GM19397 (cell line): Measurements from ENCODE around the gene ALOX15B.

Experiments used
- ATAC-seq: cut with Tn5 transposase; IDR thresholded peaks from one replicate; pipeline ENCODE4 v1.9.1; 2021; ENCODE audit warnings: mild to moderate bottlenecking, moderate library complexity; ENCODE audit not compliant: unreplicated experiment

Gene ALOX15B

DNA sequence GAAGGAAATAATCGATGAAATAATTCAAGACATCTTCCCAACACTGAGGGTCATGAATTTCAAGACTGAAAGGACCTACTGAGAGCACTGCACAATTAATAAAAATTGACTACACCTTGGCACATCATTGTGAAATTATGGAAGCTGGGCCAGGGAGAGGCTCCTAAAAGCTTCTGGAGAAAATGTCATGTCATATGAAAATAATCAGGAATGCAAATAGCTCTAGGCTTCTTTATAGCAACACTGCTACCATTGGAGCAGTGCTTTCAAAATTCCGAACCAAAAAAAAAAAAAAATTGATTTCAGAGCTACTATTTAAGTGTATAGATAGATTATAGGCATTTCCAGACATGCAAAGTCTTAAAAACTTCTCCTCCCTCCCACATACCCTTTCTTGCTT, 6.4 kb upstream of the ALOX15B start:
- ATAC-seq, result no peak

DNA sequence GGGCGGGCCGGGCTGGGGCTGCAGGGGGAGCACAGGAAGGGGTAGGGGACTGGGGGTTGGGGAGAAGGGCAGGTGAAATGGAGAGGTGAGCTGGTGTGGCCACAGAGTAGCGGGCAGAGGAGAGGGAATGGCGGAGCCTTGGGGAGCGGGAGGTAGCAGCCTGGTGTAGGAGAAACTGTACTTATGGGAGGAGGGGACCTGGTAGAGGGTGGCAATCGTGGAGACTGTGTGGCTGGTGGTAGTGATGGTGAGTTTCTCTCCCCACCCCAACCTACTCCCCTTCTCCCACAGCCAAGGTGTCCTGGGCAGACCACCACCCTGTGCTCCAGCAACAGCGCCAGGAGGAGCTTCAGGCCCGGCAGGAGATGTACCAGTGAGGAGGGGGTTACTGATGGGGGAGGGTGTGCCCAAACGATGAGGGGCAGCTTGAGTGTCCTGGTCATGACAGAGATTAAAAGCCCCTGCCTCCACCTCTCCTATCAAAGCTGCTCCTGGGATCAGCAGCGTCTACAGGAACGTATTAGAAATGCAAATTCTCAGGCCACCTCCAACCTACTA, 831 bp downstream of the ALOX15B start:
- ATAC-seq, result no peak

DNA sequence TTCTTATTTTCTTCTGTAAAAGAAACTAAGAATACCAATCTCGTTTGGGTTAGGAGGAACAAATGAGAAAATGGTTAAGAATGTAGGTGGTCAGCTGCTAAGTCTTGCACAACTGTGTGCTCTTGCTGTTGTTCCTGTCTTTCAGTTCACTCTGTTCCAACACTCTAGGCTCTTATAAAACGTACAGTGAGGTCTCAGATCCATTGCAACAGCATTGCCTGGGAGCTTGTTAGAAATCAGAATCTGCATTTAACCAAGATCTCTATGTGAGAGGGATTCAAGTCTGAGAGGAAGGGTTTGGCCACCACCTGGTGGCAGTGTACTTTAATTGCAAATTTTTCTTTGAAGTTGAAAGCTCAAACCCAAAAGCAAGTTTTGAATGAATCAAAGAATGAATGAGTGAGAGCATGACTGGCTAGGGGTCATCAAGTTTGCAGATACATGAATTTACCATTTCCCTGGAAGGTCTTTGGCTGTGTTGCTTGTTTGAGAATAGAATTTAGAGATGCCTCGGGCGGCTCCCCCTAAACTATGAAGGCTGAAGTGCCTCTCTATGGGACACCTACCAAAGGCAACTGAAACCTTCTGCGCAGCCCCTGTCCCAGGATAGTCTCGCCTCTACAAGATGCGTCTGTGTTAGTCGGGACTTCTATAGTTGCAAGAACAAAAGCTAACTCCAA, 2.5 kb downstream of the ALOX15B start:
- no peak for ATAC-seq

DNA sequence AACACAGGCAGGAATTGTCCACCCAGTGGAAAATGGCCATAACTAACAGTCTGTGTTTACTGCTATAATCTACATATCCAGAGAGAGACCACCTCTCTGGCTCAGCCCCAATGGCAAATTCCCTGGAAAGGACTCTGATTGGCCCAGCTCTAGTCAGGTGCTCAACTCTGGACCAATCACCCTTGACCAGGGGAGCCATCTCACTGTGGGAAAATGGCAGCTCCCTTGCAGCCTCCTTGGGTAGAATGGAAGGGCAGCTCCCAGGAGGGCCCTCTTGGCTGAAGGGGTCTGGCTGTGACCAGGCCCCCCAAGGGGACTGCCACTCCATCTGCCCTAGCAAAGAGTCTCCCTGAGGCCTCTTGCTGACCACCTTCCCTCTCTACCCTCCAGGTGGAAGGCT, 3.1 kb downstream of the ALOX15B start:
- no peak for ATAC-seq

DNA sequence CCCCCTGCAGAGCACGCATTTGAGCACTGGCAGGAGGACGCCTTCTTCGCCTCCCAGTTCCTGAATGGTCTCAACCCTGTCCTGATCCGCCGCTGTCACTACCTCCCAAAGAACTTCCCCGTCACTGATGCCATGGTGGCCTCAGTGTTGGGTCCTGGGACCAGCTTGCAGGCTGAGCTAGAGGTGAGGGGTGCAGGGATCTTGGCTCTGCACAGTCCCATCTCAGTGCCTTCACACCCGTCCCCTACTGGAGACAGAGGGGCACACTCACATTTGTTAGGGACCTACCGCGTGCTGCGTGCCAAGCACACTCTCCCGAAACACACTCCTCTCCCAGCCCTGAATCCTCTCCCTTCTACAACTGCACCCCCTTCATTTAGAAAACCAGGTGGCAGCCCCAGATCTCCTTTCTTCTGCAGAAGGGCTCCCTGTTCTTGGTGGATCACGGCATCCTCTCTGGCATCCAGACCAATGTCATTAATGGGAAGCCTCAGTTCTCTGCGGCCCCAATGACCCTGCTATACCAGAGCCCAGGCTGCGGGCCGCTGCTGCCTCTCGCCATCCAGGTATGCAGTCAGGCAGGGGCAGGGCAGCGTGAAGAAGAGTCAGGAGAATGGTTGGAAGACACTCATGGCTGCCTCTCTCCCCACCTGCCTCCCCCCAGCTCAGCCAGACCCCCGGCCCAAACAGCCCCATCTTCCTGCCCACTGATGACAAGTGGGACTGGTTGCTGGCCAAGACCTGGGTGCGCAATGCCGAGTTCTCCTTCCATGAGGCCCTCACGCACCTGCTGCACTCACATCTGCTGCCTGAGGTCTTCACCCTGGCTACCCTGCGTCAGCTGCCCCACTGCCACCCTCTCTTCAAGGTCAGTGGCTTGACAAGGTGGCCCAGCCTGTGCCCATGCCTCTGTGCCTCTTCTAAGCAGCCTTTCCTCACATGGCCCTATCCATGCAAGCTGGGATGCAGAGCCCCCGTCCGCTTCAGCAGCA, 6.3 kb downstream of the ALOX15B start:
- ATAC-seq, result no peak

DNA sequence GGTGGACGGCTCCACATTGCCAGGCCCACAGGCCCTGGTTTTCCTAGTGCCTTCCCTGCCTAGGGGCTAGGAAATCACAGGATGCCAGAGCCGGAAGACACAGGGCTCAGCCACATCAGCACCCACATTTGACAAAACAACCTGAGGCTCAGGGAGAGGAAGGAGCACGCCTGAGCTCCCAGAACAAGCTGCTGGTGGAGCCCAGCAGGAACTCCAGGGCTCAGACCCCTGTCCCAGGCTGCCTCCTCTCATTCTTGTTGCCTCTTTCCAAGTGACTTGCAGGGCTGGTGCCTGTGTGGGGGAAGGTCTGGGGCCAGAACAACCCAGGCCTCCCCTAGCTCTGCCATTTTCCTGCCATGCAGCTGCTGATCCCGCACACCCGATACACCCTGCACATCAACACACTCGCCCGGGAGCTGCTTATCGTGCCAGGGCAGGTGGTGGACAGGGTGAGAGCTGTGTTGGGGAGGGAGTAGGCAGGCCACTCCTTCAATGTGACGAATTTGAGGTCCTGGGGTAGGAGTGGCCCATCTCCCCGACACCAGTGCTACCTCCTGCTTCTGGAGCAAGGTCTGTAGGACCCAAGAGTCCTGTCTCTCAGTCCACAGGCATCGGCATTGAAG, 7.6 kb downstream of the ALOX15B start:
- ATAC-seq, result no peak

DNA sequence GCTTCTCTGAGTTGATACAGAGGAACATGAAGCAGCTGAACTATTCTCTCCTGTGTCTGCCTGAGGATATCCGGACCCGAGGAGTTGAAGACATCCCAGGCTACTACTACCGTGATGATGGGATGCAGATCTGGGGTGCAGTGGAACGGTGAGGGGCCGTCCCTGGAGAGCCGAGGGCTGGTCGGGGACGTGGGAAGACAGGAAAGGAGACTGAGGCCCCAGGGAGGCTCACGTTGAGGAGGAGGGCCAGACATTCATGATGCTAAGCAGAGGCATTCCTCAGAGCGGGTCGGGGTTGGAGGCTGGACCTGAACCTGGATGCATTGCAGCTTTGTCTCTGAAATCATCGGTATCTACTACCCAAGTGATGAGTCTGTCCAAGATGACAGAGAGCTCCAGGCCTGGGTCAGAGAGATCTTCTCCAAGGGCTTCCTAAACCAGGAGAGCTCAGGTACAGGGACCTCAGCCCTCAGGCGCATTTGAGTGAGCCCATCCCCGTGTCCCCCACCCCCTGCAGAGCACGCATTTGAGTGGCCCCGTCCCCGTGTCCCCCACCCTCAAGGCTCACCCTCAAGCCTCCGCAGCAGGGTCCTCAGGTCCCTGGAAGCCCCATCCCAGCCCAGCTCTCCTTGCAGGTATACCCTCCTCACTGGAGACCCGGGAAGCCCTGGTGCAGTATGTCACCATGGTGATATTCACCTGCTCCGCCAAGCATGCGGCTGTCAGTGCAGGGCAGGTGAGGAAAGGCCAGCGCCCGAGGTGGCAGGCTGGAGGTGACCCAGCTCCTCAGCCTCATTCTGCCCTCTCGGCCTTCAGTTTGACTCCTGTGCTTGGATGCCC, 8.3 kb downstream of the ALOX15B start:
- ATAC-seq, result no peak

DNA sequence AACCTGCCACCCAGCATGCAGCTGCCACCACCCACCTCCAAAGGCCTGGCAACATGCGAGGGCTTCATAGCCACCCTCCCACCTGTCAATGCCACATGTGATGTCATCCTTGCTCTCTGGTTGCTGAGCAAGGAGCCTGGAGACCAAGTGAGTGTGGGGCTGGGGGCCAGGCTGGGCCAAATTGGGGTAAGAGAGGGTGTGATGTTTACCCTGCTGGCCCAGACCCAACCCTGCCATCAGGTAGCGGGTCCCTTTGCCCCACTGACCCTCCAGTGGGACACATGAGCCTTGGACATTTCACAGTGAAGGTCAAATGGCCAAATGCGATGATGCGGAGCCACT, 8.9 kb downstream of the ALOX15B start:
- no peak for ATAC-seq

DNA sequence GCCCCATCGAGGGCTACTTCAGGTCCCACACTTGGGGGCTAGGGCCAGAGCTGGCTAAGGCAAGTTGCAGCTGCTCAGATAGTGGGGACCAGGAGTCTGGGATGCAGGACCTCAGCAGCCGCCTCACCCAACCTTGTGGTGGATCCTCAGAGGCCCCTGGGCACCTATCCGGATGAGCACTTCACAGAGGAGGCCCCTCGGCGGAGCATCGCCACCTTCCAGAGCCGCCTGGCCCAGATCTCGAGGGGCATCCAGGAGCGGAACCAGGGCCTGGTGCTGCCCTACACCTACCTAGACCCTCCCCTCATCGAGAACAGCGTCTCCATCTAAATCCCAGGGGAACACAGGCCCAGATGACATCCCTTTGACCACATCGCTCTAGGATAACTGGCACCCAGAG, 9.4 kb downstream of the ALOX15B start:
- no peak for ATAC-seq

DNA sequence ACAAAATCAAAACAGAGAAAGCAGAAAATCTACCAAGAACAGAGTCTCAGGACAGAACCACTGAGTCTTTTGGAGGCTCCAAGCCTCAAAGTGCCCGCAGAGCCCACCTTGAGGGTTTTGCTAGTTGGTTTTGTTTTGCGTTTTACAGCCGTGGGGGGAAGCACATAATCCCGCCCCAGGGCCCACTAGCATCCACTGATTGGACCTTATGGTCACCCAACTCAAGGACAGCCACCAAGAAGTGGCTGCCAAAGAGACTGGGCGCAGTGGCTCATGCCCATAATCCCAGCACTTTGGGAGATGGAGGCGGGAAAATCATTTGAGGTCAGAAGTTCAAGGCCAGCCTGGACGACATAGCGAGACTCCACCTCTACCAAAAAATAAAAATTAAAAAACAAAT, 9.9 kb downstream of the ALOX15B start:
- ATAC-seq, result no peak

DNA sequence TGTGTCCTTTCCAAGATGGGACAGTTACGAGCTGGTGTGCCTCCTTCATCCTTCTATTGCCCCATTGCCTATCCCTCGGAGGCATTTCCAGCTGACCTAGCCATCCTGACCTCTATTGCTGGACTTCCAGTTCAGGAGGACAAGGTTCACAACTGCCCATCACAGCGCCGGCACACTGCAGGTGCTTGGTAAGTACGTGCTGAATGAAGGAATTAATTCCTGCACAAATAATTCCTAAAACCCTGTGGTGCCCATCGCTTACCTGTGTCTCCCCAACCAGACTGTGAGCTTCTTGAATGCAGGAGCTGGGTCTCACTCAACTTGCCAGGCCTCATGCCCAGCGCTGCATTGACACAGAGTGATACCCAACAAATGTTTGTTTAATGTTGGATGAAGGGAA, 13.0 kb downstream of the ALOX15B start:
- no peak for ATAC-seq

DNA sequence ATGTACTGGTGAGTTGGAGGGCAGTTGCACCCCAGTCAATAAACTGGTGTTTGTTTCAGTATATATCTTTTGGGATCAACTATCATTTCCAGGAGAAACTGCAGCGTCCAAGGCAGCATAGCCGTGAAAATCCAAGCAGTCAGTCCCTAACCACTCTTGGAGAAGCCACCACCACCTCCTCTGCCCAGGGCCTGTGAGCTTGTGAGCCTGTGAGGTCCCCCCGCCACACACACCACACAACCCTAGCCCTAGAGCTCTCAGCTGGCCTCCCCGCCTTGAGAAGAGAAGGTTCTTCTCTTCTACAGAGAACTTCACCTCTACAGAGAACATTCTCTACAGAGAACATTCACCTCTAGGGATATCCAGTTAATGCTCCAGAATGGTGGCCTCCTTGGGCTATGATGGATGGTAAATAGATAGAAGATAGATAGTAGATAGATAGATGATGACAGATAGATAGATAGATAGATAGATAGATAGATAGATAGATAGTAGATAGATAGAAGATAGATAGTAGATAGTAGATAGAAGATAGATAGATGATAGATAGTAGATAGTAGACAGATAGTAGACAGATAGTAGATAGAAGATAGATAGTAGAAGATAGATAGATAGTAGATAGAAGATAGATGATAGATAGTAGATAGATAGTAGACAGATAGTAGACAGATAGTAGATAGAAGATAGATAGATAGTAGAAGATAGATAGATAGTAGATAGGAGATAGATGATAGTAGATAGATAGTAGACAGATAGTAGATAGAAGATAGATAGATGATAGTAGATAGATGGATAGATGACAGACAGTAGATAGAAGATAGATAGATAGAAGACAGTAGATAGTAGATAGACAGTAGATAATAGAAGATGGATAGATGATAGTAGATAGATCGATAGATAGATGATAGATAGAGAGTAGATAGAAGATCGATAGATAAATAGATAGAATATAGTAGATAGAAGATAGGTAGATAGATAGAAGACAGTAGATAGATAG, 13.7 kb downstream of the ALOX15B start:
- ATAC-seq, result no peak

DNA sequence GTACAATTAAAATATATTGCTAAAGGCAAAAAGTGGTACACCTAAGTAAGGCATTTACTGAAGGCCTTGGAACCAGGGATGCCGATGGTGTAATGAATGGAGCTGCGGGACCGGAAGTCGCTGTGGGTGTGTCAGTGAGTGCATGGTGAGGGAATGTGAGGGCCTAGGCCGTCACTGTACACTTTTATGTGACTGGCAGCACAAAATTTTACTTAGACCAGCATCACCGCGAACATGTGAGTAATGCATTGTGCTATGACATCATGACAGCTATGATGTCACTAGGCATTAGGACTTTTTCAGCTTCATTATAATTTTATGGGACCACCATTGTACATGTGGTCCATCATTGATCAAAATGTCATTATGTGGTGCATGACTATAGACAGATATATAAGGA, 14.7 kb downstream of the ALOX15B start:
- no peak for ATAC-seq

DNA sequence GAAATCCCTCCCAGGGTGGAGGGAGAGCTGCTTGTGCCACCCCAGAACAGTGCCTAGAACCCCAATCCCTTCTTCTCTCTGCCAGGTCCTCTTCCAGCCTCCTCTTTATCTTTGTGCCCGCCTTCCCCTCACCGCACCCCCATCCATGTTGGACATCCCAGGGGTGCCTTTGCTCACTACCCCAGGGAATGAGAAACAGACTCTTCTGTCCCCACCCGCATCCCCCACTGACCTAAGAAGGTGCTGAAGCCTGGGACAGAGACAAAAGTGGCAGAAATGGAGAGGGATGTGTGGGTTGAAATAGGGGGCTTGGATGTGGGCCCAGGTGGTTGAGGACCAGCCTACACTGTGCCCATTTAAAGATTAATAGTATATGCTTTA, 17.0 kb downstream of the ALOX15B start:
- ATAC-seq, result no peak

DNA sequence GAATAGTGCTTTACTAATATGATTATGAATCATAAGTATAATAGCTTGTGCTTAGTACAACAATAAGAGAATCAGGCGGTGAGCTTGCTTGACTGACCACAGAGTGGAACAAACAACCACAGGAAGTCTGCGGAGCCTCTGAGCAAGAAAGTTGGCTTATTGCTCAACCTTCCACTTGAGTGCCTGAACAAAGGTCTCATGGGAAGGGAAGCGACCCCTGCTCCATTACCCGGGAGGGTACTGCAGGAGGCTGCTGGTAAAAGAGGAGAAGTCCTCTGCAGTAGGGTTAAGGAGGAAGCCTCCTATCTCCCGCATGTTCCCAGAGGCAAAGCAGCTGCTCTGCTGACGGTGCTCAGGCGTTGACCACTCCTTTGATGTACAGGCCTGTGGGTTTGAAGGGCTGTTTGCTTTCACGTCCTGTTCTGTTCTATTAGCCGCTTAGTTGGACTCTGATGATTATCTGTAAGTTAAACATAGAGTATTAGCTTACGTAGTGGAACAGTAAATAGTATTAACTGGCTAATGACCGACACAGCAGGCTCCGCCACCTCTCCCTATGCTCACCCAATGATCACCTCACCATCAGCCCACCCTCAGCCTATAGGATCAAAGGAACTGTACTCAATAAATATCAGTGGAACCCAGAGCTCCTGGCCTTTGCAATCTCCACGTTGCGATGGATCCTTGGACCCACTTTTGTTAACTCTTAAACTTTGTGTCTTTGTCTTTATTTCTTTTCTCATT, 17.5 kb downstream of the ALOX15B start:
- ATAC-seq, result no peak

DNA sequence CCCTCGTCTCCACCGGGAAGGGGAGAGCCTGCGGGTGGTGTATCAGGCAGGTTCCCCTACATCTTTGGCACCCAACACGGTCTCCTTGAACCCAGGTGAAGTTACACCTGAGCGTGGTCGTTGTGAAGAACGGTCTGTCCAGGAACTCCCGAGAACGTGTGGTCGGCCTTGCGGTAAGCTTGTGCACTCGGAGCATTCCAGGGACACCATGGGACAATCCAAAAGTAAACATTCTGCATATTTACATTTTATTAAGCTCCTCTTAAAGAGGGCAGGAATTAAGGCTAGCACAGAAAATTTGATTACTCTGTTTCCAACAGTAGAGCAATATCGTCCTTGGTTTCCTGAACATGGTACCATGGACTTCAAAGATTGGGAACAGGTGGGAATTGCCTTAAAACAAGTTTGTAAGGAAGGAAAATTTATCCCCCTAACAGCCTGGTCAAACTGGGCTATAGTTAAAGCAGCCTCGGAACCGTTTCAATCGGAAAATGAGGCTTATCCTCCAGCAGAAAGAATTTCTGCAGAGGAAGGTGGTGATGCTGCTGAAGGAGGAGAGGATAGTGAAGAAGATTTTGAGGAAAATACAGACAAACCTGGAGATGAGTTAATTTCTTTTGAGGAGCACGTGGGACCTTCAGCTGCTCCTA, 18.2 kb downstream of the ALOX15B start:
- ATAC-seq, result no peak

DNA sequence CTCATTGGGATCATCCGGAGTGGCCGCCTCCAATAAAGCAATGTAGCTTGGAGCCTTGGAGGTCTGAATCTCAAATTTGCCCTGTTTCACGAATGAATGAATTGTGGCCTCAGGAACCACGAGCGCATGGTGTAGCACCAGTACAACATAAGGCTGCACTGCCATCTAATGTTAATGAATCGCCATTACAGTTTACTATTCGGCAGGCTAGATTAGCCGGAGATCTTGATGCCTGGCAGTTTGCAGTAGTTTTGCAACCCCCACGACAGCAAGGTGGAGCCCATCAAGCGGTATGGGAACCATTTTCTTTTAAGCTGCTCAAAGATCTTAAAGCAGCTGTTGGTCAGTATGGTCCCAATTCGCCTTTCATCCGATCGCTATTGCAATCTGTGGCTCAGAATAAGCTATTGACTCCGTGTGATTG, 18.8 kb downstream of the ALOX15B start:
- ATAC-seq, result no peak

DNA sequence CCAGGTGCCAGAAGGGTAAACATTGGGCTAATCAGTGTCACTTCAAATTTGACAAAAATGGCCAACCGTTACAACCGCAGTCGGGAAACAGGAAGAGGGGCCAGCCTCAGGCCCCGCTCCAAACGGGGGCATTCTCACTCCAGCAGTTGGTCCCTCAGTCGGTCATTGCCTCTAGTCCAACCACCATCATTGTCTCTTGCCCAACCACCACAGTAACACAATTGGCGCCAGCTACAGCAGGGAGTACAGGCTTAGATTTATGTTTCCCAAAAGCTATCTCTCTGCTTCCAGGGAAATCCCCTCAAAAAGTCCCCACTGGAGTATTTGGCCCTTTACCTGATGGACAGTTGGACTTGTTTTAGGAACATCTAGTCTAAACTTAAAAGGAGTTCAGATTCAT, 20.3 kb downstream of the ALOX15B start:
- no peak for ATAC-seq
